ENCODE results near the gene TPRA1. TPM values are rescaled to one million over a fixed set of nuclear protein-coding genes. Genes with fewer than 3 reads are reported as not detected.

Gene TPRA1
- total RNA-seq, 1 donor from 2014 or later = 76.6 TPM

DNA sequence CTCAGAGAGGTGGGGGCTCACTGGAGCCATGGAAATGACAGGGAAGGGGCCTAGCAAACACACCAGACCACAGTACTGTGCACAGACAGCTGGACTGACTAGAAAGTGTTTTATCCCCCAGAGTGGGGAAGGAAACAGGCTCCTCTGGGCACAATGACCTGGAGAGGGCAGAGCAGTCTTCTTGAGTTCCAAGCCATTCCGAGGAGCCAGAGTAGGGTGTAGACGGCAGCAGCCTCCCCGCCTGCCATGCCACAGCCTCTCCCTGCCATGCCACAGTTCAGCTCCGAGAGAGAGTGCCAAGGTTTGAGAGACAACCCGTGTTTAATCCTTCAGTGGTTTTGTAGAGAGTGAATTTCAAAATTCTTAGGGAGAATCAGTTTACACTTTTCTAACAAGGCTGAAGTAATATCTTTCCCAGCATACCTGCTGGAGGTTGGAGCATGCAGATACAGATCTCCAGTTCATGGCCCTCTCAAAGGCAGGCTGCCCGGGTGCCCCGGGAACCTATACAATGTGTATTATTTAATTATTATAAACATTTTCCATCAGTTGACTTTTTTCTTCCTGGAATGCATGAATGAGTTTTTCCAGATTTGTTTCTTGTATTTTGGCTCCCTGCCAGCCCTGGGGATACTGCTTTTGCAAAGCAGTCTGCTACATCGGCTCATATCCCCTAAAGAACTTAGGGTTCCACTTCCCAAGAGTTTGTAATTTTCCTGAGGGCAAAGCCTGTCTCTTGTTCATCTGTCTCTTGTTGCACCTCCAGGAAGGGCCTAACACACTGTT, 41.7 kb upstream of the TPRA1 start:
- TF ChIP-seq, protein P1, sequence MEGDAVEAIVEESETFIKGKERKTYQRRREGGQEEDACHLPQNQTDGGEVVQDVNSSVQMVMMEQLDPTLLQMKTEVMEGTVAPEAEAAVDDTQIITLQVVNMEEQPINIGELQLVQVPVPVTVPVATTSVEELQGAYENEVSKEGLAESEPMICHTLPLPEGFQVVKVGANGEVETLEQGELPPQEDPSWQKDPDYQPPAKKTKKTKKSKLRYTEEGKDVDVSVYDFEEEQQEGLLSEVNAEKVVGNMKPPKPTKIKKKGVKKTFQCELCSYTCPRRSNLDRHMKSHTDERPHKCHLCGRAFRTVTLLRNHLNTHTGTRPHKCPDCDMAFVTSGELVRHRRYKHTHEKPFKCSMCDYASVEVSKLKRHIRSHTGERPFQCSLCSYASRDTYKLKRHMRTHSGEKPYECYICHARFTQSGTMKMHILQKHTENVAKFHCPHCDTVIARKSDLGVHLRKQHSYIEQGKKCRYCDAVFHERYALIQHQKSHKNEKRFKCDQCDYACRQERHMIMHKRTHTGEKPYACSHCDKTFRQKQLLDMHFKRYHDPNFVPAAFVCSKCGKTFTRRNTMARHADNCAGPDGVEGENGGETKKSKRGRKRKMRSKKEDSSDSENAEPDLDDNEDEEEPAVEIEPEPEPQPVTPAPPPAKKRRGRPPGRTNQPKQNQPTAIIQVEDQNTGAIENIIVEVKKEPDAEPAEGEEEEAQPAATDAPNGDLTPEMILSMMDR (conservative IDR thresholded peaks at IDR 0.05; ENCODE audit: low read depth, low read length) = no peak
- DNase-seq (ENCODE audit: low read depth) = no peak
- no peak overlapping the region for H3K4me3 ChIP-seq (ENCODE audit: low read depth, low read length)

GRCh38 chr3:127630811-127631714, 40.5 kb upstream of the TPRA1 start:
- DNase-seq (ENCODE audit: low read depth) = no peak
- H3K4me3 ChIP-seq (ENCODE audit: low read depth, low read length) = no peak overlapping the region
- TF ChIP-seq, protein P1 (conservative IDR thresholded peaks at IDR 0.05; ENCODE audit: low read depth, low read length) = no peak

- TF ChIP-seq, protein P1 (conservative IDR thresholded peaks at IDR 0.05; ENCODE audit: low read depth, low read length) = no peak
- DNase-seq (ENCODE audit: low read depth) = no peak
- peak overlapping the region; percentile 51 for H3K4me3 ChIP-seq (ENCODE audit: low read depth, low read length)
These were observed 39.2 kb upstream of the TPRA1 start for GRCh38 chr3:127629467-127630403.

- no peak for DNase-seq (ENCODE audit: low read depth)
- H3K4me3 ChIP-seq (ENCODE audit: low read depth, low read length) = peak within 1 kb of the TSS; percentile 51
- TF ChIP-seq, protein P1 (conservative IDR thresholded peaks at IDR 0.05; ENCODE audit: low read depth, low read length) = no peak
These were observed 38.4 kb upstream of the TPRA1 start, which contains the start of gene PODXL2 for GRCh38 chr3:127628788-127629466. Gene PODXL2, plus strand, starts transcription at chr3:127629185. Its CDS starts 35 bp downstream, at chr3:127629220.

GRCh38 chr3:127628426-127628787, 37.9 kb upstream of the TPRA1 start:
- H3K4me3 ChIP-seq (ENCODE audit: low read depth, low read length) = no peak overlapping the region
- TF ChIP-seq, protein P1 (conservative IDR thresholded peaks at IDR 0.05; ENCODE audit: low read depth, low read length) = no peak

GRCh38 chr3:127625821-127626220, 35.3 kb upstream of the TPRA1 start:
- TF ChIP-seq, protein P1 (conservative IDR thresholded peaks at IDR 0.05; ENCODE audit: low read depth, low read length) = no peak
- no peak overlapping the region for H3K4me3 ChIP-seq (ENCODE audit: low read depth, low read length)
- DNase-seq (ENCODE audit: low read depth) = no peak

More at GRCh38 chr3:127628426-127628787, 37.9 kb upstream of the TPRA1 start:
- no peak for DNase-seq (ENCODE audit: low read depth)

Measured in epithelial cell of proximal tubule (primary cell).